IPS DF 4.7 (cell line): ENCODE data around the gene DHRS2.
"Not testable (repeated sequence)": the region's sequence is repeated elsewhere in the genome, so short reads cannot be mapped to it uniquely, and the experiment has no call there.

Experiments used
- DNase-seq: peaks from one replicate; pipeline ENCODE4 v3.0.0-alpha.2; 2013; ENCODE audit warnings: low spot score; ENCODE audit errors: extremely low read depth

The DHRS2 gene, protein sequence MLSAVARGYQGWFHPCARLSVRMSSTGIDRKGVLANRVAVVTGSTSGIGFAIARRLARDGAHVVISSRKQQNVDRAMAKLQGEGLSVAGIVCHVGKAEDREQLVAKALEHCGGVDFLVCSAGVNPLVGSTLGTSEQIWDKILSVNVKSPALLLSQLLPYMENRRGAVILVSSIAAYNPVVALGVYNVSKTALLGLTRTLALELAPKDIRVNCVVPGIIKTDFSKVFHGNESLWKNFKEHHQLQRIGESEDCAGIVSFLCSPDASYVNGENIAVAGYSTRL

DNA sequence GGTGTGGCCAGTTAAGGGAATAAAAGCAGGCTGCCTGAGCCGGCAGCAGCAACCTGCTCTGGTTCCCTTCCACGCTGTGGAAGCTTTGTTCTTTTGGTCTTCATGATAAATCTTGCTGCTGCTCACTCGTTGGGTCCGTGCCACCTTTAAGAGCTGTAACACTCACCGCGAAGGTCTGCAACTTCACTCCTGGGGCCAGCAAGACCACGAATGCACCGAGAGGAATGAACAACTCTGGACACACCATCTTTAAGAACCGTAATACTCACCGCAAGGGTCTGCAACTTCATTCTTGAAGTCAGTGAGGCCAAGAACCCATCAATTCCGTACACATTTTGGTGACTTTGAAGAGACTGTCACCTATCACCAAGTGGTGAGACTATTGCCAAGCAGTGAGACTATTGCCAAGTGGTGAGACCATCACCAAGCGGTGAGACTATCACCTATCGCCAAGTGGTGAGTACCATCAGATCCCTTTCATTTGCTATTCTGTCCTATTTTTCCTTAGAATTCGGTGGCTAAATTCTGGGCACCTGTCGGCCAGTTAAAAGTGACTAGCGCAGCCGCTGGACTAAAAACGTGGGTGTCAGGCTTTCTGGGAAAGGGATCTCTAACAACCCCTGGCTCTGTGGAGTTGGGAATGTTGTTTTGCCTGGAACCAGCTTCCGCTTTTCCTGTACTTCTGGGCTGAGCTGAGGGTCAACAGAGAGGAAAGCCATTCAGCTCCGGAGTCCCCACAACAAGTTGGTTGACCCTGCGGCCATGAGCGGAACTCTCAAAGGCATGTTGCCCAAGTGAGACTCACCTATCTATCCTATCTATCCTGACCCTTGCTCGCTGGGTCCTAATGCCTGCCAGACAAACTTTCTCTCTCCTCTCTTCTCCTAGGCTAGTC, at the start of gene DHRS2:
Gene DHRS2 (plus strand): TSS at position 48 of the 895 bp plus-strand sequence. CDS start 2,501 bp downstream, outside the sequence.
- DNase-seq, result no peak

DNA sequence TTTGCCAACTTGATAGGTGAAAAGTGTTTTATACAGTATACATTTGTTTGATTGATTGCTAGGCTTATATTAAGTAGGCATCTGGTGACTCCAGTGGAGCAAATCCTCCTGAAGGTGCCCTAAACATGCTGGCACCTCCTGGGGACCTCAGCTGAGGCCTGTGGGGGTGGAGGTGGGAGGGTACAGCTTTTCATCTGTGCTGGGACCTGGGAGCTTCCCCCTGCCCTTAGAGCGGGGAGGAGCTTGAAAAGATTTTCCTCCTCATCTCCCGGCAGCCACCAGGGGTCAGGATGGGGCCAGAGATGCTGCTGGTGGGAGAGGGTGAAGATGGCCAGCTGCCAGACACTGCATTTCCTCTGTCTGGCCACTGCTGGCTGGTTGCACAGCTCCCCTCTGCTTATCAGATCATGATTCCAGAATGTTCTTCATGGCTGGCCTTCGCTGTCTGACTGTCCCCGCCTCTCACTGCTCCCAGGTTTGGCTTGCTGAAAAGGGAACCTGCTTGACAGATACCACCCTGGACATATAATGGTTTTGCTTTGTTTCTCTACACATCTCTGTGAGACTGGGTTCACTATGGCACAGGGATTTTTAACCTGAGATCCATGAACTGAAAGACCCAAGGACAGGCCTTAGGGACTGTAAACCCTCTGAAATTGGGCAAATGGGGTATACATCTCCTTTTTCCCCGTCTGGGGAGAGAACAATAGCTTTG, 47.1 kb upstream of the DHRS2 start:
- DNase-seq, result peak; percentile 71

DNA sequence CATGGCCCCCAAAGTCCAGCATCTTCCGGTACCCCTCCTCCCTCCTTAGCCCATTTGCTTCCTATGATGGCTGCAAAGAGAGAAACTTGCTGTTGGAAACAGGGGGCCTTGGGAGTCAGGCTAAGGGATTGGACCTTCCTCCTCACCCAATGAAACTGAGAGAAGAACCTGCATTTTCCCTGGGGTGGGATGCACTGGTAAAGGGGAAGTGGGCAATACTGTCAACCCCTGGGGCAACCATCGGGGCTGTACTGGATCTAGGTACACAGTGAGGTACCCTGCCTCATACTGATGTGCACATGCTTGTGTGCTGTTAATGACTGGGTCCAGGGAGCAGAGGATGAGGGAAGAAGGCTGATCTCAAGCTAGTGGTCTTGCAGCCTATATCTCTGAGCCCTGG, 46.6 kb upstream of the DHRS2 start:
- no peak for DNase-seq

DNA sequence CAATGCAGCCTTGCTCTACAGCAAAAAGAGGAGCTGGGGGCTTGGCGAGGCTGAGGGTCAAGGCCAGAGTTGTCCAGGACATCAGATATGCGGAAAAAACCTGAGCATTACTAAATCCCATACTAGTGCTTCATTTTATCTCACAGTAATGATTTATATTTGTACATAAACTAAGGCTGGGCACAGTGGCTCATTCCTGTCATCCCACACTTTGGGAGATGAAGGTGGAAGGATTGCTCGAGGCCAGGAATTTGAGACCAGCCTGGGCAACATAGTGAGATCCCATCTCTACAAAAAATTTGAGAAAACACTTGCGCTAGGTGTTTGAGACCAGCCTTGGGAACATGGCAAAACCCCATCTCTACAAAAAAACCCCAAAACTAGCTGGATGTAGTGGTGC, 46.0 kb upstream of the DHRS2 start:
- no peak for DNase-seq

DNA sequence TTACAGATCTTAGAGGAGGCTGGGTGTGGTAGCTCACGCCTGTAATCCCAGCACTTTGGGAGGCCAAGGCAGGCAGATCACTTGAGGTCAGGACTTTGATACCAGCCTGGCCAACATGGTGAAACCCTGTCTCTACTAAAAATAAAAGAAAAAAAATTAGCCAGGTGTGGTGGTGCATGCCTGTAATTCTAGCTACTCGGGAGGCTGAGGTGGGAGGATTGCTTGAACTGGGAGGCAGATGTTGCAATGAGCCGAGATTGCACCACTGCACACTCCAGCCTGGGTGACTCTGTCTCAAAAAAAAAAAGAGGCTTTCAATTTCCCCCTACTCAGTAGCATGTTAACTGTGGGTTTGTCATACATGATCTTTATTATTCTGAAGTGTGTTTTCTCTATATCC, 42.0 kb upstream of the DHRS2 start:
- DNase-seq, result not testable (repeated sequence)

DNA sequence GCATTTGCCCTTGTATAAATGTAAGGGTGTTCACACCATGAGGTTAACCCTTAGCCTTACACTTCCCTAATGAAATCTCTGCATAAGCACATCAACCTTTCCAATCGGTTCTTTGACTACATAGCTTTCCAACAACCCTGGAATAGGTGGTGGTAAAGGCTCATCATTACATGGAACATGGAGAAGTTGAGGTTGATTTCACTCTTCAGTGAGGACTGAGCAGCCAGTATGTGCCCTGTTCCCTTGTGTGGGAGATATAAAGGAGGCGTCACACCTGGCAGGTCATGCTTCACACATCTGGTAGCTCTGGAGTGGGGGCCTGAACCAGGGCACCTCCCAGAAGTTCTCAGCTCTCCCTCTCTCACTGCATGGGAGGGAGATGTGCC, 35.8 kb upstream of the DHRS2 start:
- no peak for DNase-seq

DNA sequence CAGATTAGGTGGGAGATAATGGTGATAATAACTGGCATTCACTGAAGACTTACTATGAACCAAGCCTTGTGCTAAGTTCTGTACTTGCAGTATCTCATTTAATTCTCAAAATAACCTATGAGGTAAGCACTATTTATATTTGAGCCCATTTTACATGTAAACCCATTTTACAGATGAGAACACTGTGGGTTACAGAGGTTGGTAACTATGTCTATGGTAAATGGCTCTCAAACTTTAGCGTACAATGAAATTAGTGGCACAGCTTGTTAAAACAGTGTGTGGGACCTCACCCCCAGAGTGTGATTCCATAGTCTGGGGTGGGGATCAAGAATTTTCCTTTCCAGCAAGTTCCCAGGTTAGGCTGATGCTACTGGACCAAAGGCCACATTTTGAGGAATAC, 35.4 kb upstream of the DHRS2 start:
- DNase-seq, result no peak

DNA sequence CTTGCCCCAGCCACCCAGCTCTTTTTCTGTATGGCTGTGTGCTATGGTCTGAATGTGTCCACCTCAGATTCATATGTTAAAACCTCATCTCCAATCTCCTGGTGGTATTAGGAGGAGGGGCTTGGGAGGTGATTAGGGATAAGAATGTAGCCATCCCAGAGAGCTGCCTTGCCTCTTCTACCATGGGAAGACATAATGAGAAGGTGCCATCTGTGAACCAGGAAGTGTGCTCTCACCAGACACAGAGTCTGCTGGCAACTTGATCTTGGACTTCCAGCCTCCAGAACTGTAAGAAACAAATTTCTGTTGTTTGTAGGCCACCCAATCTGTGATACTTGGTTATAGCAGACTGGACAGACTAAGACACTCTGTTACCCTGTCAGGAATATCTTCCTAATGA, 34.7 kb upstream of the DHRS2 start:
- no peak for DNase-seq

DNA sequence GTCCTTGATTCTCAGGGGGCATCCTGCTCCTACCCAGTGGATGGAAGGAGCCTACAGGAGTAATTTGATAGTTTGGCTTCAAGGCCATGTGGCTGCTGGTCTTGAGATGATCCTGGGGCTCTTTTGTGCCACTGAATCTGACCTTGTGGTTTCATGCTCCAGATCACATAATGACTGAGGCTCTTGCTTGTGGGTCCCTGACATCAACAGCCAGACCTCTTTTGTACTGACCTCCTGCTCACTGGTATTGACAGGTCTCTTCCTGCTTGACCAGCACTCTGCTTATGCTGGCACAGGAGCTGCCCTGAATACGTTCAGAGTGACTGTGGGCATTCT, 34.4 kb upstream of the DHRS2 start:
- no peak for DNase-seq

DNA sequence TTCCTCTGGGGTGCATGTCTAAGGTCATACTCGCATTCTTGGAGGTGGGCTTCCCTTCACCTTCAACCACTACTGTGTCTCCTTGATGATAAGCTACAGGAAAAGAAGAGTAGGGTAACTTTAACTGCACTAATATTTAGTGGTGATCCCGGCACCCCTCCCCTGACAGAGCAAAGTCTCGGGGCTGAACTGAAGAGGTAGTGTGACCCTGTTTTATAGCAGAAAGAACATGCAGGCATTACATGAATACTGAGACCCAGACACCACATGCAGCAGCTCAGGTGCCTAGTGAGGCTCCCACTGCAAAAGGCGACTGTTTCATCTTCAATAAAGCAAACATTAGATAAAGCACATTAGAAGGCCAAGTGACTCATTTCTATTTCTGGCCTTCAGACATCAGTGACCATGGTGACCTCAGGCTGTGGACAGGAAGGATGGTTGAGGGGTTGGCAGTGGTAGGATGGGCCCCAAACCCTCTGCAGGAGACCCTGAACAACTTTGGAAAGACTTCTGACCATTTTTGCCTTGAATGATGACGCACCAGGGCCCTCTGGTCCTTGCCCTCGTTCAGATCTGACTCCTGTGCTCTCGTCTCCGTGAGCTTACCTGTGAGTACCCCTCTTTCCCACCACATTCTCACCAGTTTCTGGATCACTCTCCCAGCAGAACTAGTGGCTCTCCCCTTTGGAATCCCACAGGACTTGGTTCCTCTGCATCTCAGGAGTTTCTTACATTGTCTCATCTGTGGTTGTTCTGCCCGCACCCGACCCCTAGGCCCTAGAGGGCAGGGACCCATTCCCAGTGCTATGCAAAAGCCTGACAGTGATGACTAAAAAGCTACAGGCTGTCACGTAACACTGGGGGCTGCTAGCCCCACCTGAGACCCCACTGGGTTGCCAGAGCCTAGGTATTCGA, 33.7 kb upstream of the DHRS2 start:
- no peak for DNase-seq

DNA sequence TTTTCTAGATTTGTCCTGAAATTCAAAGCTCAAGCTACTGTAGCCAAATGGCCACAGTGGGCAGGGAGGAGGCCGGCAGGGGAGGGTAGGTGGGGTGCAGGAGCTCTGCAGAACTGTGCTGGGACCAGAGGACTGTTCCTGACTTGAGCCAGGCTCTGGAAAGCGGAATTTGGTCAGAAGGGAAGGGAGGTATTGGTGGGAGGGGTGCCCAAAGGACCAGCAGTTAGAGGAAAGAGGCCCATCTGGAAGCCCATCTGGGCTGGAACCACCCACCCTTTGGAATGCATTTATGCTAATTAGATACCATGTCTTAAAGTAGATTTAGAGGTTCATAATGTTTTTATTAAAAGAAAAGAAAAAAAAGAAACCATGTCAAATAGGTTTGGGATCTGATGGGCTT, 33.1 kb upstream of the DHRS2 start:
- no peak for DNase-seq

DNA sequence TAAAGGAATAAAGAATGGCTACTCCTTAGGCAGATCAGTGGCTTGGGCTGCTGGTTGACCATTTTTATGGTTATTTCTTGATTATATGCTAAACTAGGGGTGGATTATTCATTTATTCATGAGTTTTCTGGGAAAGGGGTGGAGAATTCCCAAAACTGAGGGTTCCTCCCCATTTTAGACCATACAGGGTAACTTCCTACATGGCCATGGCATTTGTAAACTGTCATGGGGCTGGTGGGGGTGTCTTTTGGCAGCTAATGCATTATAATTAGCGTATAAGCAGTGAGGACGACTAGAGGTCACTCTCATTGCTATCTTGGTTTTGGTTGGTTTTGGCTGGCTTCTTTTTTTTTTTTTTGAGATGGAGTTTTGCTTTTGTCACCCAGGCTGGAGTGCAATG, 32.0 kb upstream of the DHRS2 start:
- DNase-seq, result no peak

DNA sequence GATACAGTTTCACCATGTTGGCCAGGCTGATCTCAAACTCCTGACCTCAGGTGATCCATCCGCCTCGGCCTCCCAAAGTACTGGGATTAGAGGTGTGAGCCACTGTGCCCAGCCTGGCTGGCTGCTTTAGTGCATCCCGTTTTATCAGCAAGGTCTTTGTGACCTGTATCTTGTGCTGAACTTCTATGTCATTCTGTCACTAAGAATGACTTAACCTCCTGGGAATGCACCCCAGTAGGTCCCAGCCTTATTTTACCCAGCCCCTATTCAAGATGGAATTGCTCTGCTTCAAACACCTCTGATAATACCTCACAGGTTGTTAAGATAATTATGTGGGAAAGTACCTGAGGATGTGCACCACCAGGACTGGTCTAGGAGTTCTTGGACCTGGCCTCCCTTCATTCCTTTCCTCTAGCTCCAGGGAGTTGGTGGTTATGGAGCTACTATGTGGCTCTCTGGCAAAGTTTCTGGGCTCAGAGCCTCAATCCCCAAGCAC, 31.4 kb upstream of the DHRS2 start:
- no peak for DNase-seq

DNA sequence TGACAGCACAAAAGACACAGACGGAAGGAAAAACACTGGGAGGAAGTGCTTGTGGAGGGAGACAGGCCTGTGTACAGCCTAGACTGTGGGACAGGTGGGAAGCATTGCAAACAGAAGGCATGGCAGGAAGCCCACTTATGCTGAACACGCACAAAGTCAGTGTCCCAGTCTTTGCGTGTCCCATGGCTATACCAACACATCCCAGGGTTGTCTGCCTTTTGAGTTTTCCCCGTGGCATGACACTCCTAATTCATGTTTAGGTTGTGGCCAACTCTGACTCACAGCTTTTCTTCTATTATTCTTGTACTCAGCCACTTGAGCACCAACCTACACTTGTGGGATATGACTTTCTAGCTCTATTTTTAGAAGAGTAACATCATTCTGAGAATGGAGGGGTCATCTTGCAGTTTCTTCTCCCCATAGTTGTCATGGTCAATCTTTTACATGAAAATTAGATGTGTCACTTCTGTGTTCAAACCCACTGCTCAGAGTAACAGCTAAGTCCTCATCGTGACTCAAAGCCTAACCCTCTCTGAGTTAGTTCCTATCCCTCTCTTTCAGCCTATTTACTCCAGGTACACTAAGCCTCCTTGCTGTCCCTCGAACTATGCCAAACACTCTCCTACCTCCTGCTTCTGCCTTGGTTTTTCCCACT, 30.1 kb upstream of the DHRS2 start:
- no peak for DNase-seq

DNA sequence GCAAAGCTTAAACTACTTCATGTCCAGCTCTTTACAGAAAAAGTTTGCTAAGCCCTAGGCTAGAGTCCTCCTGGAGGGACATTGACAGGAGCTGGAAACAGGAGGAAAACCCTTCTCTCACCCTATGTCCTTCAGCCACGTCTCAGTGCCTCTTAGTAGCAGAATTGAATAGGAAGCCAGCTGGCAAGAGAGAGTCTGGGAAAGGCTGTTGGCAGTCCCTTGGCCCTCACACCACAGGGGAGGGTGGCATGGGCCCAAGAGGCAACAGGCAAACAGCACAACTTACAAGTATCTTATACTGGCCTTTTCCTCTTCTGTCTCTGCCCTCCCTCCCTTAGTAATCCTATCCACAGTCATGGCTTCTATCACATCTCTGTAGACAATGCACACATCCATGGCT, 27.7 kb upstream of the DHRS2 start:
- DNase-seq, result no peak

DNA sequence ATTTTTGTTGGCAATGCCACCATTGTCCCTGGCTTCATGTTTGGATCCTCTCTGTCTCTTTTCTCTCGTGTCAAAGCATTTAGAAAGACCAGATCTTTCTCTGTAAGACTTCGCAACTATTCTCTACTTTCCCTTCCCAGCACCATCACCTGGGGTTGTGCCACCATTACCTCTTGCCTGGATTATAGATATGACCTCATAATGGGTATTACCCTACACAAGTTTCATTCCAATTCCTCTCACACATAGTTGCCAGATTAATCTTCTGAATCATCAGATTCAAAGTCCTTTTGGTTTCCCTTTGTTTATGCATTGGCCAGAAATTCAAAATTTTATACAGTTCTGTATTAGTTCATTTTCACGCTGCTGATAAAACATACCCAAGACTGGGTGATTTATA, 27.2 kb upstream of the DHRS2 start:
- no peak for DNase-seq

DNA sequence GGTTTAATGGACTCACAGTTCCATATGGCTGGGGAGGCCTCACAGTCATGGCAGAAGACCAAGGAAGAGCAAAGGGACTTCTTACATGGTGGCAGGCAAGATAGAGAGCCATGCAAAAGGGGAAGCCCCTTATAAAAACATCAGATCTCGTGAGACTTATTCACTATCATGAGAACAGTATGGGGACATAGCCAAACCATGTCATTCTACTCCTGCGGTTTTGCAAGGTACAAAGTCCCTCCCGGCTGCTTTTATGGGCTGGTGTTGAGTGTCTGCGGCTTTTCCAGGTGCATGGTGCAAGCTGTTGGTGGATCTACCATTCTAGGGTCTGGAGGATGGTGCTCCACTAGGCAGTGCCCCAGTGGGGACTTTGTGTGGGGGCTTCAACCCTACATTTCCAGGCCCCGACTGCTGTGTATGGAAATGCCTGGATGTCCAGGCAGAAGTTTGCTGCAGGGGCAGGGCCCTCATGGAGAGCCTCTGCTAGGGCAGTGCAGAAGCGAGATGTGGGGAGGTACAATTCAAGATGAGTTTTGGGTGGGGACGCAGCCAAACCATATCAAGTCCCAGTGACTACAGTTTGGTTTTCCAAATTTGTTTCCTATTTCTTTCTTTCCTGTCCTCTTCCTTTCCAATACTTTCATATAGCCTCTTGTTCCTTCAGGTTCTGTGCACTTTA, 26.6 kb upstream of the DHRS2 start:
- not testable (repeated sequence) for DNase-seq

DNA sequence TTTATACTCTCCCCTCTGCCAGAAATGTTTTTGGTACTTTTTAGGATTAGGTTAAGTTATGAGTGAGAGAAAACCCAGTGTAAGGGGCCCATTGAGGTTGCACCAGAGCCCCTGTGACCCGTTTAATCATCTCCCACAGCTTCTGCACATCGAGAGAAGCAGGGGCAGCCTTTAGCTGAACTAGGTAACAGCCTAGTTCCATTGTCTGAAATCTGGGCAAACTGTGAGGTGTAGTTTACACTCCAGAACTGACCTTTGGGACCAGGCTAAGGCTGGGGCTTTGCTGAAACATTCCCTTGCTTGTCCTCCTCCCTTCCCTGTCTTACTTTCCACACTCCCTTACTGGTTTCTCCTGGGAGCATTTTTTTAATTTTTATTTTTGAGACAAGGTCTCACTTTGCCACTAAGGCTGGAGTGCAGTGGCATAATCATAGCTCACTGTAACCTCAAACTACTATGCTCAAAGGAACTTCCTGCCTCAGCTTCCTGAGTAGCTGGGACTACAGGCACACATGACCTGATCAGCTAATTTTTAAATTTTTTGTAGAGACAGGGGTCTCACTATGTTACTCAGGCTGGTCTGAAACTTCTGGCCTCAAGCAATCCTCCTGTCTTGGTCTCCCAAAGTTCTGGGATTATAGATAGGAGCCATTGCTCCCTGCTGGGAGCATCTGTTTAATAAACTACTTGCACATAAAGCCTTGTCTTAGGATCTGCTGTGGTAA, 25.9 kb upstream of the DHRS2 start:
- DNase-seq, result no peak

DNA sequence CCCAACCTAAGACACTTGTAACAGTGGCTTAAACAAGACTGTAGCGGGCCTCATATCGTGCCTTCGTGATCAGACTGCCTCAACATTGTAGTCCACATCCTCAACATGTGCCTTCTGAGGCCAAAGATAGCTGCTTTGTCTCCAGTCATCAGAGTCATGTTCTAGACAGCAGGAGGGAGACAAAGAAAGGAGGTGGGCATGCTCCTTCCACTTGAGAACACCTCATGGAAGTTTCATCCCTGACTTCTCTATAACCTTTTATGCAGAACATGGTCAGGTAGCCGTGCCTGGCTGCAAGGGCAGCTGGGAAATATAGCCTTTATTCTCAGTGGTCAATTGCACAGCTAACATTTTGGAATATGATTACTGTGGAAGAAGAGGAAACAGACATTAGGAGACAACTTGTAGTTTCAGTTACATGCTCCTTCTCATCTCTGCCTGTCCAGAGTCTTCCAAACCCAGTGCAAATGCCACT, 25.3 kb upstream of the DHRS2 start:
- DNase-seq, result no peak
